GM12878 (cell line): ENCODE results near the gene MSH2.

Experiments used
- CEBPB ChIP-seq, 2 experiments: fragments of 150-350 bp in 1 of 2; IDR thresholded peaks; 2 replicates each; pipeline ENCODE4 v1.6.1; 2012 to 2014; ENCODE audit warnings: low read depth in 2 of 2, low read length in 2 of 2, borderline replicate concordance in 1 of 2, inconsistent platforms in 1 of 2
- CHD2 ChIP-seq: IDR thresholded peaks from 2 replicates; pipeline ENCODE4 v1.6.1; 2011; ENCODE audit warnings: low read depth, low read length, improper control_type of control experiment, borderline replicate concordance
- KDM1A ChIP-seq: fragments of 200-600 bp; sonication (generic); IDR thresholded peaks from 2 replicates; pipeline ENCODE4 v1.6.1; 2016; ENCODE audit warnings: borderline replicate concordance
- MYC ChIP-seq: IDR thresholded peaks from 2 replicates; pipeline ENCODE4 v1.6.1; 2011; ENCODE audit warnings: mild to moderate bottlenecking, low read length, moderate library complexity, inconsistent platforms; ENCODE audit not compliant: insufficient read depth, insufficient replicate concordance, insufficient read length, severe bottlenecking
- POLR2A ChIP-seq: IDR thresholded peaks from 2 replicates; pipeline ENCODE4 v1.6.1; 2011; ENCODE audit warnings: low read depth, mild to moderate bottlenecking, low read length
- SREBF2 ChIP-seq: IDR thresholded peaks from 2 replicates; pipeline ENCODE4 v1.6.1; 2012; ENCODE audit warnings: mild to moderate bottlenecking, low read length
- STAT3 ChIP-seq: IDR thresholded peaks from 2 replicates; pipeline ENCODE4 v1.6.1; 2011; ENCODE audit warnings: low read depth, low read length, improper control_type of control experiment
- TAF1 ChIP-seq: IDR thresholded peaks from 2 replicates; pipeline ENCODE4 v1.6.1; 2011; ENCODE audit warnings: mild to moderate bottlenecking, low read depth, low read length, borderline replicate concordance
- TARDBP ChIP-seq: IDR thresholded peaks from 2 replicates; pipeline ENCODE4 v1.6.1; 2016; ENCODE audit warnings: borderline replicate concordance
- TCF7 ChIP-seq: IDR thresholded peaks from 2 replicates; pipeline ENCODE4 v1.6.1; 2014; ENCODE audit warnings: antibody characterized with exemption, borderline replicate concordance
- ZNF217 ChIP-seq: fragments of 450-650 bp; IDR thresholded peaks from 2 replicates; pipeline ENCODE4 v1.6.1; 2017; ENCODE audit warnings: antibody characterized with exemption, mild to moderate bottlenecking
- ZZZ3 ChIP-seq: IDR thresholded peaks from 2 replicates; pipeline ENCODE4 v1.6.1; 2011; ENCODE audit warnings: low read depth; ENCODE audit not compliant: control insufficient read depth, insufficient read length
- TF ChIP-seq, protein P1 (sequence below), 3 experiments: IDR thresholded peaks in 2 of 3; conservative IDR thresholded peaks in 1 of 3; 2 replicates each; pipeline ENCODE4 v1.5.1; 2011; ENCODE audit warnings: low read depth in 3 of 3, low read length in 3 of 3, mild to moderate bottlenecking in 3 of 3, control low read depth in 2 of 3, moderate library complexity in 2 of 3, inconsistent platforms in 1 of 3, mixed read lengths in 1 of 3; ENCODE audit not compliant: control insufficient read depth in 2 of 3, insufficient read depth in 1 of 3; ENCODE audit errors: extremely low read depth in 1 of 3
- TF ChIP-seq, protein P2 (sequence below): IDR thresholded peaks from 2 replicates; pipeline ENCODE4 v1.6.1; 2012; ENCODE audit warnings: mild to moderate bottlenecking, low read depth, low read length

DNA sequence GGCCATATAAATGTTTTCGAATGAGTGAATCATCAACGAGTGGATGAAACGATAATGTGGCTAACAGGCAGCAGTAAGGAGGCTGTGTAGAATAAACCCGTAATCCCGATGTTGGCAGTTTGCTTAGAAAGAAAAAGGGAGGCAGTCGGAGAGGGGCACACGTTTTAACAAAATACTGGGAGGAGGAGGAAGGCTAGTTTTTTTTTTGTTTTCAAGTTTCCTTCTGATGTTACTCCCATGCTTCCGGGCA lies 476 bp upstream of the MSH2 start:
- TF ChIP-seq ZNF217 (no peak), MYC (no peak), KDM1A (no peak), POLR2A (no peak), ZZZ3 (no peak), TARDBP (no peak), CEBPB (IDR thresholded peaks at IDR 0.05; ENCODE audit: borderline replicate concordance in 1 of 2, low read depth in 2 of 2, low read length in 2 of 2) (no peak), CHD2 (no peak), STAT3 (no peak), SREBF2 (no peak), TAF1 (no peak), TCF7 (no peak)
- TF ChIP-seq, protein P1, sequence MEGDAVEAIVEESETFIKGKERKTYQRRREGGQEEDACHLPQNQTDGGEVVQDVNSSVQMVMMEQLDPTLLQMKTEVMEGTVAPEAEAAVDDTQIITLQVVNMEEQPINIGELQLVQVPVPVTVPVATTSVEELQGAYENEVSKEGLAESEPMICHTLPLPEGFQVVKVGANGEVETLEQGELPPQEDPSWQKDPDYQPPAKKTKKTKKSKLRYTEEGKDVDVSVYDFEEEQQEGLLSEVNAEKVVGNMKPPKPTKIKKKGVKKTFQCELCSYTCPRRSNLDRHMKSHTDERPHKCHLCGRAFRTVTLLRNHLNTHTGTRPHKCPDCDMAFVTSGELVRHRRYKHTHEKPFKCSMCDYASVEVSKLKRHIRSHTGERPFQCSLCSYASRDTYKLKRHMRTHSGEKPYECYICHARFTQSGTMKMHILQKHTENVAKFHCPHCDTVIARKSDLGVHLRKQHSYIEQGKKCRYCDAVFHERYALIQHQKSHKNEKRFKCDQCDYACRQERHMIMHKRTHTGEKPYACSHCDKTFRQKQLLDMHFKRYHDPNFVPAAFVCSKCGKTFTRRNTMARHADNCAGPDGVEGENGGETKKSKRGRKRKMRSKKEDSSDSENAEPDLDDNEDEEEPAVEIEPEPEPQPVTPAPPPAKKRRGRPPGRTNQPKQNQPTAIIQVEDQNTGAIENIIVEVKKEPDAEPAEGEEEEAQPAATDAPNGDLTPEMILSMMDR (IDR thresholded peaks at IDR 0.05 in 2 of 3, conservative IDR thresholded peaks at IDR 0.05 in 1 of 3; ENCODE audit: control insufficient read depth in 2 of 3, extremely low read depth in 1 of 3, insufficient read depth in 1 of 3, low read depth in 3 of 3, low read length in 3 of 3) = no peak
- TF ChIP-seq, protein P2, sequence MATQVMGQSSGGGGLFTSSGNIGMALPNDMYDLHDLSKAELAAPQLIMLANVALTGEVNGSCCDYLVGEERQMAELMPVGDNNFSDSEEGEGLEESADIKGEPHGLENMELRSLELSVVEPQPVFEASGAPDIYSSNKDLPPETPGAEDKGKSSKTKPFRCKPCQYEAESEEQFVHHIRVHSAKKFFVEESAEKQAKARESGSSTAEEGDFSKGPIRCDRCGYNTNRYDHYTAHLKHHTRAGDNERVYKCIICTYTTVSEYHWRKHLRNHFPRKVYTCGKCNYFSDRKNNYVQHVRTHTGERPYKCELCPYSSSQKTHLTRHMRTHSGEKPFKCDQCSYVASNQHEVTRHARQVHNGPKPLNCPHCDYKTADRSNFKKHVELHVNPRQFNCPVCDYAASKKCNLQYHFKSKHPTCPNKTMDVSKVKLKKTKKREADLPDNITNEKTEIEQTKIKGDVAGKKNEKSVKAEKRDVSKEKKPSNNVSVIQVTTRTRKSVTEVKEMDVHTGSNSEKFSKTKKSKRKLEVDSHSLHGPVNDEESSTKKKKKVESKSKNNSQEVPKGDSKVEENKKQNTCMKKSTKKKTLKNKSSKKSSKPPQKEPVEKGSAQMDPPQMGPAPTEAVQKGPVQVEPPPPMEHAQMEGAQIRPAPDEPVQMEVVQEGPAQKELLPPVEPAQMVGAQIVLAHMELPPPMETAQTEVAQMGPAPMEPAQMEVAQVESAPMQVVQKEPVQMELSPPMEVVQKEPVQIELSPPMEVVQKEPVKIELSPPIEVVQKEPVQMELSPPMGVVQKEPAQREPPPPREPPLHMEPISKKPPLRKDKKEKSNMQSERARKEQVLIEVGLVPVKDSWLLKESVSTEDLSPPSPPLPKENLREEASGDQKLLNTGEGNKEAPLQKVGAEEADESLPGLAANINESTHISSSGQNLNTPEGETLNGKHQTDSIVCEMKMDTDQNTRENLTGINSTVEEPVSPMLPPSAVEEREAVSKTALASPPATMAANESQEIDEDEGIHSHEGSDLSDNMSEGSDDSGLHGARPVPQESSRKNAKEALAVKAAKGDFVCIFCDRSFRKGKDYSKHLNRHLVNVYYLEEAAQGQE = no peak
